HEK293 (cell line): ENCODE data around the gene SEC22C.

Experiments used
- BCL11B ChIP-seq: fragments of 450-650 bp; formaldehyde crosslinking; IDR thresholded peaks from 2 replicates; pipeline ENCODE4 v1.5.1; 2016; ENCODE audit warnings: low read depth, missing biosample characterization, missing genetic modification characterization
- HOXD13 ChIP-seq: sonication (generic); formaldehyde crosslinking; IDR thresholded peaks from 2 replicates; pipeline ENCODE4 v1.8.0; 2022; ENCODE audit warnings: missing genetic modification reagents, borderline replicate concordance
- KLF9 ChIP-seq: fragments of 450-650 bp; formaldehyde crosslinking; IDR thresholded peaks from 2 replicates; pipeline ENCODE4 v1.5.1; 2016; ENCODE audit warnings: missing biosample characterization, missing genetic modification characterization, low read depth
- MYNN ChIP-seq: fragments of 450-650 bp; formaldehyde crosslinking; IDR thresholded peaks from 2 replicates; pipeline ENCODE4 v1.5.1; 2016; ENCODE audit warnings: missing biosample characterization, missing genetic modification characterization, borderline replicate concordance
- PRDM1 ChIP-seq: fragments of 450-650 bp; formaldehyde crosslinking; IDR thresholded peaks from 2 replicates; pipeline ENCODE4; 2016; ENCODE audit warnings: missing biosample characterization, missing genetic modification characterization
- REST ChIP-seq: fragments of 450-650 bp; formaldehyde crosslinking; IDR thresholded peaks from 2 replicates; pipeline ENCODE4 v1.5.1; 2016; ENCODE audit warnings: missing biosample characterization, missing genetic modification characterization
- SCRT2 ChIP-seq: fragments of 450-650 bp; formaldehyde crosslinking; IDR thresholded peaks from 2 replicates; pipeline ENCODE4 v1.5.1; 2016; ENCODE audit warnings: missing biosample characterization, missing genetic modification characterization
- ZBTB17 ChIP-seq: fragments of 450-650 bp; formaldehyde crosslinking; IDR thresholded peaks from 2 replicates; pipeline ENCODE4 v1.5.1; 2016; ENCODE audit warnings: missing biosample characterization, missing genetic modification characterization
- ZFP69B ChIP-seq: fragments of 450-650 bp; formaldehyde crosslinking; IDR thresholded peaks from 2 replicates; pipeline ENCODE4 v1.5.1; 2016; ENCODE audit warnings: missing biosample characterization, missing genetic modification characterization
- ZIC2 ChIP-seq: fragments of 450-650 bp; formaldehyde crosslinking; IDR thresholded peaks from 2 replicates; pipeline ENCODE4 v1.5.1; 2016; ENCODE audit warnings: missing biosample characterization, missing genetic modification characterization
- ZNF112 ChIP-seq: fragments of 450-650 bp; formaldehyde crosslinking; IDR thresholded peaks from 2 replicates; pipeline ENCODE4 v1.5.0; 2017; ENCODE audit warnings: missing biosample characterization, missing genetic modification characterization
- ZNF121 ChIP-seq: fragments of 450-650 bp; formaldehyde crosslinking; IDR thresholded peaks from 2 replicates; pipeline ENCODE4 v1.5.1; 2016; ENCODE audit warnings: missing biosample characterization, missing genetic modification characterization
- ZNF19 ChIP-seq: fragments of 450-650 bp; formaldehyde crosslinking; IDR thresholded peaks from 2 replicates; pipeline ENCODE4; 2016; ENCODE audit warnings: missing biosample characterization, missing genetic modification characterization, low read depth
- ZNF239 ChIP-seq: fragments of 450-650 bp; formaldehyde crosslinking; IDR thresholded peaks from 2 replicates; pipeline ENCODE4 v1.5.1; 2016; ENCODE audit warnings: missing biosample characterization, missing genetic modification characterization
- ZNF248 ChIP-seq: fragments of 450-650 bp; formaldehyde crosslinking; IDR thresholded peaks from 2 replicates; pipeline ENCODE4 v1.5.1; 2017; ENCODE audit warnings: missing biosample characterization, missing genetic modification characterization
- ZNF366 ChIP-seq: fragments of 450-650 bp; formaldehyde crosslinking; conservative IDR thresholded peaks from 2 replicates; pipeline ENCODE4 v1.5.1; 2016; ENCODE audit warnings: missing biosample characterization, missing genetic modification characterization
- ZNF548 ChIP-seq: fragments of 450-650 bp; formaldehyde crosslinking; IDR thresholded peaks from 2 replicates; pipeline ENCODE4 v1.5.1; 2016; ENCODE audit warnings: missing biosample characterization, missing genetic modification characterization
- ZNF558 ChIP-seq: fragments of 450-650 bp; formaldehyde crosslinking; IDR thresholded peaks from 2 replicates; pipeline ENCODE4 v1.5.1; 2016; ENCODE audit warnings: missing biosample characterization, missing genetic modification characterization
- ZNF585B ChIP-seq: fragments of 450-650 bp; formaldehyde crosslinking; IDR thresholded peaks from 2 replicates; pipeline ENCODE4 v1.5.1; 2016; ENCODE audit warnings: missing biosample characterization, missing genetic modification characterization
- ZNF610 ChIP-seq: fragments of 450-650 bp; formaldehyde crosslinking; IDR thresholded peaks from 2 replicates; pipeline ENCODE4 v1.5.1; 2016; ENCODE audit warnings: missing biosample characterization, missing genetic modification characterization, borderline replicate concordance
- ZNF624 ChIP-seq: fragments of 450-650 bp; formaldehyde crosslinking; IDR thresholded peaks from 2 replicates; pipeline ENCODE4 v1.5.1; 2017; ENCODE audit warnings: missing biosample characterization, missing genetic modification characterization
- ZNF664 ChIP-seq: fragments of 450-650 bp; formaldehyde crosslinking; IDR thresholded peaks from 2 replicates; pipeline ENCODE4 v1.5.1; 2016; ENCODE audit warnings: missing biosample characterization, missing genetic modification characterization
- ZNF670 ChIP-seq: fragments of 450-650 bp; formaldehyde crosslinking; IDR thresholded peaks from 2 replicates; pipeline ENCODE4 v1.5.1; 2016; ENCODE audit warnings: missing biosample characterization, missing genetic modification characterization, low read depth
- ZNF704 ChIP-seq: fragments of 450-650 bp; formaldehyde crosslinking; IDR thresholded peaks from 2 replicates; pipeline ENCODE4 v1.5.1; 2016; ENCODE audit warnings: missing biosample characterization, missing genetic modification characterization
- ZNF791 ChIP-seq: fragments of 450-650 bp; formaldehyde crosslinking; IDR thresholded peaks from 2 replicates; pipeline ENCODE4 v1.5.1; 2016; ENCODE audit warnings: missing biosample characterization, missing genetic modification characterization
- ZXDB ChIP-seq: fragments of 450-650 bp; formaldehyde crosslinking; IDR thresholded peaks from 2 replicates; pipeline ENCODE4 v1.5.1; 2016; ENCODE audit warnings: missing biosample characterization, missing genetic modification characterization
- TF ChIP-seq, protein P1 (sequence below): fragments of 450-650 bp; formaldehyde crosslinking; IDR thresholded peaks from 2 replicates; pipeline ENCODE4 v1.5.1; 2016; ENCODE audit warnings: missing biosample characterization, missing genetic modification characterization
- TF ChIP-seq, protein P2 (sequence below): sonication (generic); formaldehyde crosslinking; IDR thresholded peaks from 2 replicates; pipeline ENCODE4 v1.8.1; 2022; ENCODE audit warnings: mild to moderate bottlenecking, moderate library complexity, missing genetic modification reagents
- TF ChIP-seq, protein P3 (sequence below): fragments of 450-650 bp; formaldehyde crosslinking; IDR thresholded peaks from 2 replicates; pipeline ENCODE4 v1.5.1; 2016; ENCODE audit warnings: missing biosample characterization, missing genetic modification characterization
- TF ChIP-seq, protein P4 (sequence below): fragments of 450-650 bp; formaldehyde crosslinking; IDR thresholded peaks from 2 replicates; pipeline ENCODE4 v1.5.1; 2016; ENCODE audit warnings: missing biosample characterization, missing genetic modification characterization
- TF ChIP-seq, protein P5 (sequence below): fragments of 450-650 bp; formaldehyde crosslinking; IDR thresholded peaks from 2 replicates; pipeline ENCODE4 v1.5.1; 2016; ENCODE audit warnings: missing biosample characterization, missing genetic modification characterization

Gene SEC22C

GRCh38 chr3:42502429-42503250 lies 79.1 kb downstream of the SEC22C start, which contains the start of gene VIPR1 (continued):
- TF ChIP-seq ZNF548 (tag by site-specific recombination) (no peak), ZNF121 (no peak), REST (tag by site-specific recombination) (no peak), ZNF558 (no peak), HOXD13 (CRISPR knock-in tag) (no peak), ZNF112 (tag by site-specific recombination) (no peak), ZFP69B (tag by site-specific recombination) (peak; percentile 49; the same call in 1 of the 2 replicates), ZNF791 (tag by site-specific recombination) (no peak), PRDM1 (tag by site-specific recombination) (no peak), SCRT2 (tag by site-specific recombination) (no peak), ZBTB17 (tag by site-specific recombination) (no peak), ZNF585B (tag by site-specific recombination) (no peak), ZNF239 (tag by site-specific recombination) (no peak), ZNF664 (tag by site-specific recombination) (no peak), ZNF624 (tag by site-specific recombination) (no peak), ZNF366 (tag by site-specific recombination) (no peak), ZXDB (tag by site-specific recombination) (peak; percentile 74), ZIC2 (tag by site-specific recombination) (no peak), ZNF670 (no peak), BCL11B (tag by site-specific recombination) (no peak), ZNF19 (tag by site-specific recombination) (no peak), KLF9 (tag by site-specific recombination) (peak; percentile 29; the same call in 1 of the 2 replicates), ZNF704 (tag by site-specific recombination) (no peak), ZNF248 (no peak), MYNN (tag by site-specific recombination) (no peak), ZNF610 (tag by site-specific recombination) (no peak)
- TF ChIP-seq, protein P1, sequence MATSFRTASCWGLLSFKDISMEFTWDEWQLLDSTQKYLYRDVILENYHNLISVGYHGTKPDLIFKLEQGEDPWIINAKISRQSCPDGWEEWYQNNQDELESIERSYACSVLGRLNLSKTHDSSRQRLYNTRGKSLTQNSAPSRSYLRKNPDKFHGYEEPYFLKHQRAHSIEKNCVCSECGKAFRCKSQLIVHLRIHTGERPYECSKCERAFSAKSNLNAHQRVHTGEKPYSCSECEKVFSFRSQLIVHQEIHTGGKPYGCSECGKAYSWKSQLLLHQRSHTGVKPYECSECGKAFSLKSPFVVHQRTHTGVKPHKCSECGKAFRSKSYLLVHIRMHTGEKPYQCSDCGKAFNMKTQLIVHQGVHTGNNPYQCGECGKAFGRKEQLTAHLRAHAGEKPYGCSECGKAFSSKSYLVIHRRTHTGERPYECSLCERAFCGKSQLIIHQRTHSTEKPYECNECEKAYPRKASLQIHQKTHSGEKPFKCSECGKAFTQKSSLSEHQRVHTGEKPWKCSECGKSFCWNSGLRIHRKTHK (tag by site-specific recombination) = no peak
- TF ChIP-seq, protein P2, sequence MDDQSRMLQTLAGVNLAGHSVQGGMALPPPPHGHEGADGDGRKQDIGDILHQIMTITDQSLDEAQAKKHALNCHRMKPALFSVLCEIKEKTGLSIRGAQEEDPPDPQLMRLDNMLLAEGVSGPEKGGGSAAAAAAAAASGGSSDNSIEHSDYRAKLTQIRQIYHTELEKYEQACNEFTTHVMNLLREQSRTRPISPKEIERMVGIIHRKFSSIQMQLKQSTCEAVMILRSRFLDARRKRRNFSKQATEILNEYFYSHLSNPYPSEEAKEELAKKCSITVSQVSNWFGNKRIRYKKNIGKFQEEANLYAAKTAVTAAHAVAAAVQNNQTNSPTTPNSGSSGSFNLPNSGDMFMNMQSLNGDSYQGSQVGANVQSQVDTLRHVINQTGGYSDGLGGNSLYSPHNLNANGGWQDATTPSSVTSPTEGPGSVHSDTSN (CRISPR knock-in tag) = 0 out of 2 replicates have a peak, but pooled peaks have one; percentile 54
- TF ChIP-seq, protein P3, sequence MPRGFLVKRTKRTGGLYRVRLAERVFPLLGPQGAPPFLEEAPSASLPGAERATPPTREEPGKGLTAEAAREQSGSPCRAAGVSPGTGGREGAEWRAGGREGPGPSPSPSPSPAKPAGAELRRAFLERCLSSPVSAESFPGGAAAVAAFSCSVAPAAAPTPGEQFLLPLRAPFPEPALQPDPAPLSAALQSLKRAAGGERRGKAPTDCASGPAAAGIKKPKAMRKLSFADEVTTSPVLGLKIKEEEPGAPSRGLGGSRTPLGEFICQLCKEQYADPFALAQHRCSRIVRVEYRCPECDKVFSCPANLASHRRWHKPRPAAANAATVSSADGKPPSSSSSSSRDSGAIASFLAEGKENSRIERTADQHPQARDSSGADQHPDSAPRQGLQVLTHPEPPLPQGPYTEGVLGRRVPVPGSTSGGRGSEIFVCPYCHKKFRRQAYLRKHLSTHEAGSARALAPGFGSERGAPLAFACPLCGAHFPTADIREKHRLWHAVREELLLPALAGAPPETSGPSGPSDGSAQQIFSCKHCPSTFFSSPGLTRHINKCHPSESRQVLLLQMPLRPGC (tag by site-specific recombination) = no peak
- TF ChIP-seq, protein P4, sequence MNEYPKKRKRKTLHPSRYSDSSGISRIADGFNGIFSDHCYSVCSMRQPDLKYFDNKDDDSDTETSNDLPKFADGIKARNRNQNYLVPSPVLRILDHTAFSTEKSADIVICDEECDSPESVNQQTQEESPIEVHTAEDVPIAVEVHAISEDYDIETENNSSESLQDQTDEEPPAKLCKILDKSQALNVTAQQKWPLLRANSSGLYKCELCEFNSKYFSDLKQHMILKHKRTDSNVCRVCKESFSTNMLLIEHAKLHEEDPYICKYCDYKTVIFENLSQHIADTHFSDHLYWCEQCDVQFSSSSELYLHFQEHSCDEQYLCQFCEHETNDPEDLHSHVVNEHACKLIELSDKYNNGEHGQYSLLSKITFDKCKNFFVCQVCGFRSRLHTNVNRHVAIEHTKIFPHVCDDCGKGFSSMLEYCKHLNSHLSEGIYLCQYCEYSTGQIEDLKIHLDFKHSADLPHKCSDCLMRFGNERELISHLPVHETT (tag by site-specific recombination) = no peak
- TF ChIP-seq, protein P5, sequence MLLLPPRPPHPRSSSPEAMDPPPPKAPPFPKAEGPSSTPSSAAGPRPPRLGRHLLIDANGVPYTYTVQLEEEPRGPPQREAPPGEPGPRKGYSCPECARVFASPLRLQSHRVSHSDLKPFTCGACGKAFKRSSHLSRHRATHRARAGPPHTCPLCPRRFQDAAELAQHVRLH (tag by site-specific recombination) = no peak
